ENCODE results near the gene TWIST1.

DNA sequence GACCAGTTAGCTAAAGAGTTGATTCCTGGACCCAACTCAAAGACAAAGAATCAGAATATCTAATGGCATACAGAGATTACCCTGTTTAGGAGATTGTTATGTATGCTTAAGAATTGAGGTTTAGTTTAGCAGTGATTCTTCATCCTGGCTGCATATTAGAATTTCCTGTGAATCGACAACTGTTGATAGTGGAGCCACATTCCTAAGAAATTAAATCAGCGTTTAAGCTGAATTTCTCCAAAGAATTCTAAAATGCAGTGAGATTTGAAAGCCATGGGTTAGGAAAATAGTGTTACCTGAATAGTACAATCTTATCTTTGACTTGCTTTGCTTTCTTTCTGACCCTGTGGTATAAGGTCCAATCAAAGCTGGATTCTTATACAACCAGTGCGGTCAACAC, 44.2 kb upstream of the TWIST1 start:
- TF ChIP-seq, protein P1, sequence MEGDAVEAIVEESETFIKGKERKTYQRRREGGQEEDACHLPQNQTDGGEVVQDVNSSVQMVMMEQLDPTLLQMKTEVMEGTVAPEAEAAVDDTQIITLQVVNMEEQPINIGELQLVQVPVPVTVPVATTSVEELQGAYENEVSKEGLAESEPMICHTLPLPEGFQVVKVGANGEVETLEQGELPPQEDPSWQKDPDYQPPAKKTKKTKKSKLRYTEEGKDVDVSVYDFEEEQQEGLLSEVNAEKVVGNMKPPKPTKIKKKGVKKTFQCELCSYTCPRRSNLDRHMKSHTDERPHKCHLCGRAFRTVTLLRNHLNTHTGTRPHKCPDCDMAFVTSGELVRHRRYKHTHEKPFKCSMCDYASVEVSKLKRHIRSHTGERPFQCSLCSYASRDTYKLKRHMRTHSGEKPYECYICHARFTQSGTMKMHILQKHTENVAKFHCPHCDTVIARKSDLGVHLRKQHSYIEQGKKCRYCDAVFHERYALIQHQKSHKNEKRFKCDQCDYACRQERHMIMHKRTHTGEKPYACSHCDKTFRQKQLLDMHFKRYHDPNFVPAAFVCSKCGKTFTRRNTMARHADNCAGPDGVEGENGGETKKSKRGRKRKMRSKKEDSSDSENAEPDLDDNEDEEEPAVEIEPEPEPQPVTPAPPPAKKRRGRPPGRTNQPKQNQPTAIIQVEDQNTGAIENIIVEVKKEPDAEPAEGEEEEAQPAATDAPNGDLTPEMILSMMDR (IDR thresholded peaks at IDR 0.05; ENCODE audit: insufficient read depth, low read length, poor library complexity, severe bottlenecking): no peak
- TF ChIP-seq EZH2phosphoT487 (conservative IDR thresholded peaks at IDR 0.05; ENCODE audit: low read length): no peak
